ENCODE measurements around the gene INSYN2A. TPM values are rescaled to one million over a fixed set of nuclear protein-coding genes. Genes with fewer than 3 reads are reported as not detected.

The INSYN2A gene
- total and polyA plus RNA-seq, 11 donors, result 0.01 to 0.37 (median 0.11) TPM; not detected in 4

DNA sequence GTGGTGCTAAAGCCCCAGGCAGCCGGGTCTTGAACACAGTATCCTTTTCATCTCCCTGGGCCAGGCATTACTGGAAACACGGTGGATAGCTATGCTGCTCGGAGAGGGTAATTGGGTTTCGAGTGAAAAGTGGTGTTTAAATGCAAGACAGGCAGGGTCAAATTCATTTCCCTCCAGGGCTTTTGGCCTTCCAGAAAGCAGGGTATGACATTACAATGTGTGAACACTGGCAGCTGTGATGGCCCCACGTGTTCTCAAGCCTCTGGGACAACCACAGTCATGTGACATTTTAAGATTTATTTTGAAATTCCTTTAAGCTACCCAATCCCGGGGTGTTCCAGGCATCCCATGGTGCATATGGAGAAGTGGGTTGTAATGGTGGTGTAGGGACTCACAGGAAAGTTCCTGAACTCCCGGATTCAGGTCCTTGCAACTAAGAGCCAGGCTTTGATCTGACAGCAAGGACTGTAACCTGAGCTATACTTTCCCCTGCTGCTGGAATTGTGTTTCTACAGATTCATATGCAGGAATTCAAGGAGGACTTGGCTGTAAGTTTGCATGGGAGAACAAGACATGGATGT lies 46.8 kb downstream of the INSYN2A start:
- no peak for DNase-seq
- Histone ChIP-seq H3K4me1 (peaks cover 0 to 14% (median 0%) of the 10 kb centered on the region in 12 donors), H3K27me3 (no peaks in the 10 kb centered on the region), H3K36me3 (no peaks in the 10 kb centered on the region), H3K27ac (no peak overlapping the region), H3K9me3 (no peaks in the 10 kb centered on the region), H3K4me3 (no peak overlapping the region)
- intact Hi-C loops (cut with DNase I), result no loop called here
- WGBS, 4 donors, result 84 to 91% (median 87%) methylated on average over 7 of the region's 7 CpGs
- ATAC-seq, result no peak
- no peak for TF ChIP-seq POLR2A (IDR thresholded peaks at IDR 0.05)
- TF ChIP-seq, protein P1, sequence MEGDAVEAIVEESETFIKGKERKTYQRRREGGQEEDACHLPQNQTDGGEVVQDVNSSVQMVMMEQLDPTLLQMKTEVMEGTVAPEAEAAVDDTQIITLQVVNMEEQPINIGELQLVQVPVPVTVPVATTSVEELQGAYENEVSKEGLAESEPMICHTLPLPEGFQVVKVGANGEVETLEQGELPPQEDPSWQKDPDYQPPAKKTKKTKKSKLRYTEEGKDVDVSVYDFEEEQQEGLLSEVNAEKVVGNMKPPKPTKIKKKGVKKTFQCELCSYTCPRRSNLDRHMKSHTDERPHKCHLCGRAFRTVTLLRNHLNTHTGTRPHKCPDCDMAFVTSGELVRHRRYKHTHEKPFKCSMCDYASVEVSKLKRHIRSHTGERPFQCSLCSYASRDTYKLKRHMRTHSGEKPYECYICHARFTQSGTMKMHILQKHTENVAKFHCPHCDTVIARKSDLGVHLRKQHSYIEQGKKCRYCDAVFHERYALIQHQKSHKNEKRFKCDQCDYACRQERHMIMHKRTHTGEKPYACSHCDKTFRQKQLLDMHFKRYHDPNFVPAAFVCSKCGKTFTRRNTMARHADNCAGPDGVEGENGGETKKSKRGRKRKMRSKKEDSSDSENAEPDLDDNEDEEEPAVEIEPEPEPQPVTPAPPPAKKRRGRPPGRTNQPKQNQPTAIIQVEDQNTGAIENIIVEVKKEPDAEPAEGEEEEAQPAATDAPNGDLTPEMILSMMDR (IDR thresholded peaks at IDR 0.05), result no peak

DNA sequence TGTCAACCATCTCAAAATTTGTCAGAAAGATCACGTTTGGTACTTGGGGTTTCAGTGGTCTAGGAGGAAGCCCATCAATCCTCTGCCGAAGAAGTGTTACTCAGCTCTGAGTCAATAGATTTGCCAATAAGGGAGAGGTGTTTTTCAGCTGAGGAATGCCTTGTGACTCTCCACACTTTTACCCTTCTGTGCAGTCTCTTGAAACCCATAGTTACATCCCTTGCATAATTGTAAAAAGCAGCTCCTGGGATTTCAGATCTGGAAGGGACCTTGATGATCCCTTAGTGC lies 47.5 kb downstream of the INSYN2A start:
- intact Hi-C loops (cut with DNase I), result no loop called here
- no peaks in the 10 kb centered on the region for H3K36me3 ChIP-seq
- ATAC-seq (no peak), DNase-seq (no peak)
- no peaks in the 10 kb centered on the region for H3K9me3 ChIP-seq
- no peak overlapping the region for H3K4me3 ChIP-seq
- TF ChIP-seq, protein P1 (IDR thresholded peaks at IDR 0.05), result no peak
- no peak for TF ChIP-seq POLR2A (IDR thresholded peaks at IDR 0.05)
- H3K27me3 ChIP-seq, result no peaks in the 10 kb centered on the region
- H3K27ac ChIP-seq, result no peak overlapping the region
- 89 to 95% (median 94%) methylated on average over 2 of the region's 2 CpGs for WGBS, 4 donors
- H3K4me1 ChIP-seq, result peaks cover 0 to 14% (median 0%) of the 10 kb centered on the region in 12 donors

DNA sequence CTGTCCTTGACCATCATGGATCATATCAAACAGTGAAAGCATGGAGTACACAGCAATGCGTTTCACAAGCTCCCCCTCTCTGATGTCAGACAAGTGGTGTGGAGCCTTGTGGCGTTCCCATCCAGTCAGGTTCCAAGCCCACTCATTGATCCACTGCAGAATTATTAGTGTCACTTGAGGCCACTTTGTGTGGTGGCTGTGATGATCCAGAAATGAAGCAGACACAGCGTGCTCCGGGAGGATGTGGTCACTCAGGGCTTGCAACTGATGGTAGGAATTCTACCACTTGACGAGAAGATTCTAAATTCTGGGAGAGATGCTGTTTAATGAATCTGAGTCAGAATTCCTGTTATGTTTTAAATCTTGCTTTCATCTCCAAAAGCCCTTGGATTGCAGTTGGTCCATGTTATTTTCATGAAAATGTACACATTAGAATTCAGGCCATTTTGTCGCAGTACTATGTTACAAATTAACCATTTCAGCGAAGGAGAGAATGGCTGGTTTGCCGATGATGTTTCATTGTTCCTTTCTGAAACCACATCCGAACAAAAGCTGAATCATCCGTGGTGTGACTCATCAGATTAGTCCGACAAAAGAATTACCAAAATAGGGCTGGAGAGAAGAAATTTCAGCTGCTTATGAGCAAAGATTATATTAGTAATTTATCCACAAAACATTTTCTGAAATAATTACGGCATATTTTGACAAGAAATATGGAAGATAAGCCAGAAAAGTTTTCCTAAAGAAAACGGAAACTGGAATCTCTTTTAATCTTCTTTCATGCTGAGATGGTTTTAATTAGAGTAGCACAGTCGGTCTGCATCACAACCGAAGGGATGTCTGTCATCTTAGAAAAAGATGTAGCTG lies 48.1 kb downstream of the INSYN2A start:
- intact Hi-C loops (cut with DNase I), result no loop called here
- DNase-seq (no peak), ATAC-seq (no peak)
- 88 to 90% (median 89%) methylated on average over 15 of the region's 15 CpGs for WGBS, 4 donors
- Histone ChIP-seq H3K27ac (no peak overlapping the region), H3K4me1 (peaks cover 0 to 14% (median 0%) of the 10 kb centered on the region in 12 donors), H3K4me3 (no peak overlapping the region), H3K9me3 (no peaks in the 10 kb centered on the region), H3K36me3 (no peaks in the 10 kb centered on the region), H3K27me3 (no peaks in the 10 kb centered on the region)
- TF ChIP-seq, protein P1 (IDR thresholded peaks at IDR 0.05), result no peak
- no peak for TF ChIP-seq POLR2A (IDR thresholded peaks at IDR 0.05)

DNA sequence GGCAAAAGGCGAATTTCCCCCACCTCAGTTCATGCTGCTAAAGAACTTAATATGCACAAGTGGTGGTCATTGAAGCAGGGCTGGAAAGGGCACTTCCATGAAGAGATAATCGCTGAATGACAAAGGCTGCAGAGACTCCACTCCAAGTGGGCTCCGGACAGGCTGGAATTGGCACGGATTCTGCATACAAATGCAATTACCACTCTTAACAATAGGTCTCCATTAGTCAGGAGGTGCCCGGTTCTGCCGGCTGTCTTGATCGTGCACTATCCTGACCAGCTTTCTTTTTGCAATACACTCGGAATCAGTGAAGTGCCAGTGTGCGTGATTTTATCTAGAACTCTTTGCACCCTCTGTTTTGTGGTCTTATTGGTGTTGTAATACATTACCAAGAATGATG lies 49.7 kb downstream of the INSYN2A start:
- 91 to 92% (median 91%) methylated on average over 9 of the region's 9 CpGs for WGBS, 4 donors
- intact Hi-C loops (cut with DNase I), result no loop called here
- DNase-seq (no peak), ATAC-seq (no peak)
- Histone ChIP-seq H3K27ac (no peak overlapping the region), H3K4me3 (no peak overlapping the region), H3K36me3 (no peaks in the 10 kb centered on the region), H3K4me1 (peaks cover 0 to 14% (median 0%) of the 10 kb centered on the region in 12 donors), H3K9me3 (no peaks in the 10 kb centered on the region), H3K27me3 (no peaks in the 10 kb centered on the region)
- TF ChIP-seq, protein P1 (IDR thresholded peaks at IDR 0.05), result no peak
- TF ChIP-seq POLR2A (IDR thresholded peaks at IDR 0.05), result no peak

All from heart left ventricle (tissue), 16 donors.